ENCODE results near the gene CHST8.

CHST8 gene

GRCh38 chr19:33796164-33796875, 174.6 kb downstream of the CHST8 start, which contains the start of gene KCTD15:
TSS of gene KCTD15 (plus strand) at chr19:33796870. CDS start at chr19:33800455, 3,585 bp downstream.
- Histone ChIP-seq H3K79me2 (ENCODE audit: insufficient read depth, low read length) (no peaks in the 10 kb centered on the region), H4K20me1 (ENCODE audit: insufficient read depth, low read length) (no peaks in the 10 kb centered on the region), H3K27me3 (ENCODE audit: insufficient read depth, low read length, poor library complexity) (no peaks in the 10 kb centered on the region), H3K36me3 (ENCODE audit: insufficient read depth, low read length) (no peaks in the 10 kb centered on the region), H3K4me1 (ENCODE audit: insufficient read depth, low read length) (no peaks in the 10 kb centered on the region), H3K4me3 (ENCODE audit: low read depth in 1 of 2, low read length in 2 of 2) (no peak within 1 kb of the TSS), H2AFZ (ENCODE audit: low read depth, low read length) (no peak within 1 kb of the TSS), H3K27ac (ENCODE audit: low read length) (no peak within 1 kb of the TSS), H3K9me3 (ENCODE audit: insufficient read depth, low read length, severe bottlenecking) (no peaks in the 10 kb centered on the region), H3K9ac (ENCODE audit: low read depth, low read length) (no peak within 1 kb of the TSS), H3K4me2 (ENCODE audit: insufficient read depth, low read length) (no peak within 1 kb of the TSS)
- no peak for DNase-seq
- TF ChIP-seq CTCF (IDR thresholded peaks at IDR 0.05; ENCODE audit: borderline replicate concordance, extremely low read depth, low read length, poor library complexity, severe bottlenecking) (no peak), EZH2 (IDR thresholded peaks at IDR 0.05; ENCODE audit: borderline replicate concordance, low read depth, low read length, severe bottlenecking) (no peak)
- ATAC-seq (ENCODE audit: insufficient read depth, low read depth): no peak

GRCh38 chr19:33797802-33798671, 176.3 kb downstream of the CHST8 start:
- H3K9ac ChIP-seq (ENCODE audit: low read depth, low read length): no peak overlapping the region
- H3K27me3 ChIP-seq (ENCODE audit: insufficient read depth, low read length, poor library complexity): no peaks in the 10 kb centered on the region
- no peaks in the 10 kb centered on the region for H3K36me3 ChIP-seq (ENCODE audit: insufficient read depth, low read length)
- H3K9me3 ChIP-seq (ENCODE audit: insufficient read depth, low read length, severe bottlenecking): no peaks in the 10 kb centered on the region
- no peak overlapping the region for H3K4me2 ChIP-seq (ENCODE audit: insufficient read depth, low read length)
- no peaks in the 10 kb centered on the region for H4K20me1 ChIP-seq (ENCODE audit: insufficient read depth, low read length)
- DNase-seq: no peak
- no peak for TF ChIP-seq EZH2 (IDR thresholded peaks at IDR 0.05; ENCODE audit: borderline replicate concordance, low read depth, low read length, severe bottlenecking)
- TF ChIP-seq CTCF (IDR thresholded peaks at IDR 0.05; ENCODE audit: borderline replicate concordance, extremely low read depth, low read length, poor library complexity, severe bottlenecking): no peak
- ATAC-seq (ENCODE audit: insufficient read depth, low read depth): no peak
- no peaks in the 10 kb centered on the region for H3K4me1 ChIP-seq (ENCODE audit: insufficient read depth, low read length)
- H2AFZ ChIP-seq (ENCODE audit: low read depth, low read length): no peak overlapping the region
- no peak overlapping the region for H3K27ac ChIP-seq (ENCODE audit: low read length)
- no peaks in the 10 kb centered on the region for H3K79me2 ChIP-seq (ENCODE audit: insufficient read depth, low read length)
- no peak overlapping the region for H3K4me3 ChIP-seq (ENCODE audit: low read depth in 1 of 2, low read length in 2 of 2)

- Histone ChIP-seq H2AFZ (ENCODE audit: low read depth, low read length) (no peak overlapping the region), H3K9me3 (ENCODE audit: insufficient read depth, low read length, severe bottlenecking) (no peaks in the 10 kb centered on the region), H3K4me3 (ENCODE audit: low read depth in 1 of 2, low read length in 2 of 2) (no peak overlapping the region), H3K4me1 (ENCODE audit: insufficient read depth, low read length) (no peaks in the 10 kb centered on the region), H3K4me2 (ENCODE audit: insufficient read depth, low read length) (no peak overlapping the region), H3K36me3 (ENCODE audit: insufficient read depth, low read length) (no peaks in the 10 kb centered on the region), H4K20me1 (ENCODE audit: insufficient read depth, low read length) (no peaks in the 10 kb centered on the region), H3K27me3 (ENCODE audit: insufficient read depth, low read length, poor library complexity) (no peaks in the 10 kb centered on the region), H3K27ac (ENCODE audit: low read length) (no peak overlapping the region), H3K79me2 (ENCODE audit: insufficient read depth, low read length) (no peaks in the 10 kb centered on the region), H3K9ac (ENCODE audit: low read depth, low read length) (no peak overlapping the region)
- no peak for ATAC-seq (ENCODE audit: insufficient read depth, low read depth)
- TF ChIP-seq EZH2 (IDR thresholded peaks at IDR 0.05; ENCODE audit: borderline replicate concordance, low read depth, low read length, severe bottlenecking) (no peak), CTCF (IDR thresholded peaks at IDR 0.05; ENCODE audit: borderline replicate concordance, extremely low read depth, low read length, poor library complexity, severe bottlenecking) (no peak)
- no peak for DNase-seq
Measured at GRCh38 chr19:33798681-33799111, 176.9 kb downstream of the CHST8 start.
